ENCODE measurements around the gene PELI3.

DNA sequence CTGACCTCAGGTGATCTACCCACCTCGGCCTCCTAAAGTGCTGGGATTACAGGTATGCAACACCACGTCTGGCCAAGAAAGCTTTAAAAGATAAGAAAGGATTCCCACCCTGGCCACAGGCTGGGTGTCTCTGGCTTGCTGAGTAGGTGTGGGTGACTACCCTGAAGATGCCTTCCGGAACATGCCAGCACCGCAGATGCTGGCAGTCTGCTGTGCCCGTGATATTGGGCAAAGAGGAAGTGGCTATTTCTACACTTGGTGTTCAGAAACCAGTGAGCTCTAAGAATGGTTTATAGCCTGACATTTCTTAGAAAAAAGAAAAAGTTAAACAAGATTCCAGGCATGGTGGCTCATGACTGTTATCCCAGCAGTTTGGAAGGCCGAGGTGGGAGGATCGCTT, 34.1 kb upstream of the PELI3 start:
- TF ChIP-seq, protein P1, sequence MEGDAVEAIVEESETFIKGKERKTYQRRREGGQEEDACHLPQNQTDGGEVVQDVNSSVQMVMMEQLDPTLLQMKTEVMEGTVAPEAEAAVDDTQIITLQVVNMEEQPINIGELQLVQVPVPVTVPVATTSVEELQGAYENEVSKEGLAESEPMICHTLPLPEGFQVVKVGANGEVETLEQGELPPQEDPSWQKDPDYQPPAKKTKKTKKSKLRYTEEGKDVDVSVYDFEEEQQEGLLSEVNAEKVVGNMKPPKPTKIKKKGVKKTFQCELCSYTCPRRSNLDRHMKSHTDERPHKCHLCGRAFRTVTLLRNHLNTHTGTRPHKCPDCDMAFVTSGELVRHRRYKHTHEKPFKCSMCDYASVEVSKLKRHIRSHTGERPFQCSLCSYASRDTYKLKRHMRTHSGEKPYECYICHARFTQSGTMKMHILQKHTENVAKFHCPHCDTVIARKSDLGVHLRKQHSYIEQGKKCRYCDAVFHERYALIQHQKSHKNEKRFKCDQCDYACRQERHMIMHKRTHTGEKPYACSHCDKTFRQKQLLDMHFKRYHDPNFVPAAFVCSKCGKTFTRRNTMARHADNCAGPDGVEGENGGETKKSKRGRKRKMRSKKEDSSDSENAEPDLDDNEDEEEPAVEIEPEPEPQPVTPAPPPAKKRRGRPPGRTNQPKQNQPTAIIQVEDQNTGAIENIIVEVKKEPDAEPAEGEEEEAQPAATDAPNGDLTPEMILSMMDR (IDR thresholded peaks at IDR 0.05; ENCODE audit: poor library complexity, severe bottlenecking), result no peak
- TF ChIP-seq POLR2AphosphoS5 (IDR thresholded peaks at IDR 0.05), result no peak
- no peak for TF ChIP-seq EP300 (conservative IDR thresholded peaks at IDR 0.05; ENCODE audit: poor library complexity, severe bottlenecking)
- no peak for TF ChIP-seq EZH2 (IDR thresholded peaks at IDR 0.05; ENCODE audit: borderline replicate concordance, insufficient read depth, low read length, poor library complexity, severe bottlenecking)
- TF ChIP-seq MXI1 (conservative IDR thresholded peaks at IDR 0.05; ENCODE audit: poor library complexity, severe bottlenecking), result no peak
- TF ChIP-seq TAF1 (IDR thresholded peaks at IDR 0.05; ENCODE audit: low read depth), result no peak
- TF ChIP-seq, protein P2, sequence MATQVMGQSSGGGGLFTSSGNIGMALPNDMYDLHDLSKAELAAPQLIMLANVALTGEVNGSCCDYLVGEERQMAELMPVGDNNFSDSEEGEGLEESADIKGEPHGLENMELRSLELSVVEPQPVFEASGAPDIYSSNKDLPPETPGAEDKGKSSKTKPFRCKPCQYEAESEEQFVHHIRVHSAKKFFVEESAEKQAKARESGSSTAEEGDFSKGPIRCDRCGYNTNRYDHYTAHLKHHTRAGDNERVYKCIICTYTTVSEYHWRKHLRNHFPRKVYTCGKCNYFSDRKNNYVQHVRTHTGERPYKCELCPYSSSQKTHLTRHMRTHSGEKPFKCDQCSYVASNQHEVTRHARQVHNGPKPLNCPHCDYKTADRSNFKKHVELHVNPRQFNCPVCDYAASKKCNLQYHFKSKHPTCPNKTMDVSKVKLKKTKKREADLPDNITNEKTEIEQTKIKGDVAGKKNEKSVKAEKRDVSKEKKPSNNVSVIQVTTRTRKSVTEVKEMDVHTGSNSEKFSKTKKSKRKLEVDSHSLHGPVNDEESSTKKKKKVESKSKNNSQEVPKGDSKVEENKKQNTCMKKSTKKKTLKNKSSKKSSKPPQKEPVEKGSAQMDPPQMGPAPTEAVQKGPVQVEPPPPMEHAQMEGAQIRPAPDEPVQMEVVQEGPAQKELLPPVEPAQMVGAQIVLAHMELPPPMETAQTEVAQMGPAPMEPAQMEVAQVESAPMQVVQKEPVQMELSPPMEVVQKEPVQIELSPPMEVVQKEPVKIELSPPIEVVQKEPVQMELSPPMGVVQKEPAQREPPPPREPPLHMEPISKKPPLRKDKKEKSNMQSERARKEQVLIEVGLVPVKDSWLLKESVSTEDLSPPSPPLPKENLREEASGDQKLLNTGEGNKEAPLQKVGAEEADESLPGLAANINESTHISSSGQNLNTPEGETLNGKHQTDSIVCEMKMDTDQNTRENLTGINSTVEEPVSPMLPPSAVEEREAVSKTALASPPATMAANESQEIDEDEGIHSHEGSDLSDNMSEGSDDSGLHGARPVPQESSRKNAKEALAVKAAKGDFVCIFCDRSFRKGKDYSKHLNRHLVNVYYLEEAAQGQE (IDR thresholded peaks at IDR 0.05; ENCODE audit: borderline replicate concordance), result no peak
- no peak for TF ChIP-seq RAD21 (conservative IDR thresholded peaks at IDR 0.05)
- TF ChIP-seq SMC3 (conservative IDR thresholded peaks at IDR 0.05; ENCODE audit: poor library complexity), result no peak
